Measurements from ENCODE around the gene CHGA.

DNA sequence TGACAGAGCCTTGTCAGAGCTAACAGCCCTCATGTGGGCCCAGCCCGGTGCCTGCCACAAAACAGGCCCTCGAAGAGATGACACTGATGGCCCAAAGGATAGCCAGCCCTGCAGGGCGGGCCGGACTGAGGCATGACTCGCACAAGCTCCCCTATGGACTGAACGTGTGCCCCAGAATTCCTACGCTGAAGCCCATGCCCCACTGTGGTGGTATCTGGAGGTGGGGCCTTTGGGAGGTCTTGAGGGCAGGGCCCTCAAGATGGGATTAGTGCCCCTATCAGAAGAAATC lies 38.6 kb downstream of the CHGA start:
- TF ChIP-seq, protein P1, sequence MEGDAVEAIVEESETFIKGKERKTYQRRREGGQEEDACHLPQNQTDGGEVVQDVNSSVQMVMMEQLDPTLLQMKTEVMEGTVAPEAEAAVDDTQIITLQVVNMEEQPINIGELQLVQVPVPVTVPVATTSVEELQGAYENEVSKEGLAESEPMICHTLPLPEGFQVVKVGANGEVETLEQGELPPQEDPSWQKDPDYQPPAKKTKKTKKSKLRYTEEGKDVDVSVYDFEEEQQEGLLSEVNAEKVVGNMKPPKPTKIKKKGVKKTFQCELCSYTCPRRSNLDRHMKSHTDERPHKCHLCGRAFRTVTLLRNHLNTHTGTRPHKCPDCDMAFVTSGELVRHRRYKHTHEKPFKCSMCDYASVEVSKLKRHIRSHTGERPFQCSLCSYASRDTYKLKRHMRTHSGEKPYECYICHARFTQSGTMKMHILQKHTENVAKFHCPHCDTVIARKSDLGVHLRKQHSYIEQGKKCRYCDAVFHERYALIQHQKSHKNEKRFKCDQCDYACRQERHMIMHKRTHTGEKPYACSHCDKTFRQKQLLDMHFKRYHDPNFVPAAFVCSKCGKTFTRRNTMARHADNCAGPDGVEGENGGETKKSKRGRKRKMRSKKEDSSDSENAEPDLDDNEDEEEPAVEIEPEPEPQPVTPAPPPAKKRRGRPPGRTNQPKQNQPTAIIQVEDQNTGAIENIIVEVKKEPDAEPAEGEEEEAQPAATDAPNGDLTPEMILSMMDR (IDR thresholded peaks at IDR 0.05) = no peak
- TF ChIP-seq POLR2A (IDR thresholded peaks at IDR 0.05) = no peak
